GM12891 (cell line): ENCODE measurements around the gene PRR4.

Source experiments
- DNase-seq: peaks from one replicate; pipeline ENCODE4 v3.0.0; 2011; ENCODE audit warnings: low spot score; ENCODE audit not compliant: insufficient read length
- FAIRE-seq: peaks from 2 replicates; lab custom pipeline; 2011; peaks lifted over from hg19 to GRCh38; lab: Jason Lieb, UNC
- PAX5 ChIP-seq: IDR thresholded peaks from 2 replicates; pipeline ENCODE4 v1.6.1; 2011; ENCODE audit warnings: low read length, moderate library complexity, mild to moderate bottlenecking; ENCODE audit not compliant: insufficient read depth, severe bottlenecking
- POLR2A ChIP-seq: IDR thresholded peaks from 2 replicates; pipeline ENCODE4 v1.6.1; 2011; ENCODE audit warnings: low read depth, low read length, control low read depth
- POLR2AphosphoS5 ChIP-seq: IDR thresholded peaks from 2 replicates; pipeline ENCODE4 v1.6.1; 2011; ENCODE audit warnings: low read depth, low read length, control low read depth
- POU2F2 ChIP-seq: IDR thresholded peaks from 2 replicates; pipeline ENCODE4 v1.6.1; 2011; ENCODE audit warnings: low read depth, mild to moderate bottlenecking, control low read depth, low read length, moderate library complexity
- SPI1 ChIP-seq: IDR thresholded peaks from 2 replicates; pipeline ENCODE4 v1.6.1; 2011; ENCODE audit warnings: low read depth, low read length, control low read depth
- TAF1 ChIP-seq: IDR thresholded peaks from 2 replicates; pipeline ENCODE4 v1.6.1; 2011; ENCODE audit warnings: low read depth, low read length, control low read depth

Gene PRR4

GRCh38 chr12:10851243-10851858 is 2.1 kb upstream of the PRR4 start:
- FAIRE-seq (no peak), DNase-seq (no peak)
- TF ChIP-seq SPI1 (no peak), POU2F2 (no peak), TAF1 (no peak)

DNA sequence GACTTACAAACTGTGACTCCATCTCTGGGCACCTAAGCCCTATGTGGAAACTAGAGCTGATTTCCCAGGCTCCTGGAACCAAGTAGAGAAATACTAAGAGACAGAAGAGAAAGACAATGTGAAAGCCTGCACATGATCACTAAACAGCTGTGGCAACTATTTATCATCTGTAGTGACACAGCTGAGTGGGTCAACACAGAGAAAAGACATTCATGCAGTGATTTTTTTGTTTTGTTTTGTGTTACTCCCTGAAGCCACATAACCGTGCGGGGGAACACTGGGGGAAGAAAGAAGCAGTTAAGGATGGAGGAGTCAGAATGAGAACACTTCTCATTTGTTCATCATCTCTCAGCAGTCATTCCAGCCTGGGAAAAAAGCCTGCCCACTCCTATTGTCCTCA is 1.5 kb downstream of the PRR4 start:
- no peak for DNase-seq
- no peak for FAIRE-seq
- TF ChIP-seq SPI1 (no peak), PAX5 (no peak), POU2F2 (no peak), POLR2A (no peak), POLR2AphosphoS5 (no peak), TAF1 (no peak)

DNA sequence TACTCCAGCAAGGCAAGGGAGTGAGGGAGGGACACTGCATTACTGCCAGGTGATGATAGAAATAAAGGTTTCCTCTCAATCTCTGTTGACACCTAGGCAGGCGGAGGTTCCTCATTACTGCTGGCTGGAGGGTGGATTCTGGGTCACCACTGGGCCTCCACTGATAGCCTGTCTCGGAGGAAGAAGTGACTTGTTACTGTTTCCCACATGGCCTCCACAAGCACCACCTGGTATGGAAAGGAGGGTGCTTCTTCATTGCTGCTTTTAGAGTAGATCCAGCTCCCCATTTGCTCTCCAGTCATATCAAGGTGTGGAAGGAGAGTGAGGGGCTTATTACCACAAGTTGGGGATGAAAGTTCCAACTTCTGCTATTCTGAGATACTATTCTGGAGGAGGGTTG is 6.4 kb downstream of the PRR4 start:
- FAIRE-seq: no peak
- DNase-seq: no peak
- no peak for TF ChIP-seq SPI1
- no peak for TF ChIP-seq TAF1
- no peak for TF ChIP-seq POU2F2
- TF ChIP-seq PAX5: no peak
- TF ChIP-seq POLR2AphosphoS5: no peak
- no peak for TF ChIP-seq POLR2A

DNA sequence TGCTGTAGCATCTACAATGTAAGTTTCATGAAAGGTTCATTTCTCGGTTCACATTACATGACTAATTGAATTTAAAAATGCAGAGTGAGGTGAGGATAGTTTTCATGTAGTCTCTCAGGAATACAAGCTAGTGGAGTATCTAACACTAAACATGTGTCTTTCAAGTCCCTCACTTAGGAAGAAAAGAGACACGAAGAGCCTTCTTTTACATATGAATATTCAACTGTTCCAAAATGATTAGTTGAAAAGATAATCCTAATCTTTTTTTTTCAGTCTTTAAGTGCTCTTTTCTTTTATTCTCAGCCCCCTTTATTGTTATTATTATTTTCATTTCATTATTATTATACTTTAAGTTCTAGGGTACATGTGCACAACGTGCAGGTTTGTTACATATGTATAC is 10.8 kb downstream of the PRR4 start:
- TF ChIP-seq PAX5 (no peak), POLR2A (no peak), TAF1 (no peak), SPI1 (no peak), POU2F2 (no peak)
- FAIRE-seq (no peak), DNase-seq (no peak)

DNA sequence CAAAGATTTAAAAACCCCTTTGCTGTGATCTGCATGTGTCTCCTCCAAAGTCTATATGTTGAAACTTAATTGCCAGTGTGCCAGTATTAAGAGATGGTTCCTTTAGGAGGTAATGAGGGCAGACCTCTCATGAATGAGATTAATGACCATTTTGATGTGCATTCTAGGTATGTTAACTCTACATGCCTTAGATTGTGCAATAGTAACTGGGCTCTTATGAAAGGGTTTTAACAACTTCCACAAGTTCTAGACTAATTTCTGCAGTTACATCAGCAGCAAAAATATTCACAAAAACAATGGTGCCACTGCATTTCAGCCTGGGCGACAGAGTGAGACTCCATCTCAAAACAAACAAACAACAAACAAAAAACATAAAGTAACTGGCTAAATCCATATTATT is 19.3 kb downstream of the PRR4 start:
- TF ChIP-seq POLR2AphosphoS5 (no peak), POLR2A (no peak), SPI1 (no peak), PAX5 (no peak), TAF1 (no peak), POU2F2 (no peak)
- FAIRE-seq (no peak), DNase-seq (no peak)

GRCh38 chr12:10826258-10826657 is 23.0 kb downstream of the PRR4 start, which contains the start of gene TAS2R10:
TAS2R10 (minus strand) TSS chr12:10826358; CDS start chr12:10826269, 89 bp downstream.
- DNase-seq (no peak), FAIRE-seq (no peak)
- TF ChIP-seq POLR2A: no peak
- TF ChIP-seq POLR2AphosphoS5: no peak
- TF ChIP-seq TAF1: no peak
- TF ChIP-seq SPI1: no peak
- no peak for TF ChIP-seq PAX5
- TF ChIP-seq POU2F2: no peak

GRCh38 chr12:10824957-10825356 is 24.3 kb downstream of the PRR4 start:
- no peak for FAIRE-seq
- no peak for TF ChIP-seq POLR2A
- TF ChIP-seq PAX5: no peak
- no peak for TF ChIP-seq TAF1
- no peak for TF ChIP-seq SPI1
- TF ChIP-seq POLR2AphosphoS5: no peak
- TF ChIP-seq POU2F2: no peak
- no peak for DNase-seq

GRCh38 chr12:10811883-10812536 is 37.3 kb downstream of the PRR4 start:
- FAIRE-seq (no peak), DNase-seq (no peak)
- TF ChIP-seq SPI1 (no peak), PAX5 (no peak), TAF1 (no peak), POLR2AphosphoS5 (no peak), POLR2A (no peak), POU2F2 (no peak)

DNA sequence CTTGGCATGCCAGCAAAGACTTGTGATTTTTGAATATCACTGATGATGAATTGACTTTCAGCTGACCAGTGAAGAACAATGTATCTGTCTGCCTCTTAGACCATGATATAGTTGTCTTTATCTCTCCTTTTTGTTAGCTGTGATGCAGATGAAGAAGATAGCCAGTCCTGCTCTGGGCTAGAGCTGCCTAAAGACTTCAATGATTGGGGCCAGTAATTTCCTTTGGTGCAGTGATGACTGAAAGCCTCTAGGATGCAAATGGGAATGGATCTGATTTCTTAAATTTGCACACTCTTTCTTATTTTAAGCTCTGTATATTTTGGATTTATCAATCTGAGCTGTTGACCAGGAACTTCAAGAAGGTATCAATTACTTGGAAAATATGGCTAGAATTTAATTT is 39.2 kb downstream of the PRR4 start, which contains the start of gene TAS2R9:
Gene TAS2R9 (minus strand): TSS at position 101 of the 400 bp plus-strand sequence. CDS start 93 bp downstream, at position 8.
- TF ChIP-seq POU2F2 (no peak), SPI1 (no peak), PAX5 (no peak), TAF1 (no peak), POLR2AphosphoS5 (no peak), POLR2A (no peak)
- no peak for FAIRE-seq

DNA sequence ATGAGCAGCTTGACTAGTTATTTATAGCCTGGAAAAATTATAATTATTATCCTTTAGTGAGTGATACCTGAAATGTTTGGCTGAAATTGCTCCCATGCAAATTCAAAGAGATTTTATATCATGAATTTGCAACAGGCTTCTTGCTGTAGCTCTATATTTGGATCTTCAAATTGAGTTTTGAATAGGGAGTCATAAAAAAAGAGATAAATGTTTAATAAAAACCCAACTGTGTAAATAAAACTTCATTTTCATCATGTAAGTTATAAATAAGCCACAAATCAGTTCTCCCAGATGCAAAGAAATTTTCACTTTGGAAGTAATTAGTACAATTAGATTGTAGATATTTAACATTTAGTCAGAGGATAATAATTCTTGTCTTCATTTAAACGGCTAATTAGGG is 42.1 kb downstream of the PRR4 start, which contains the start of gene TAS2R8:
Gene TAS2R8 (minus strand): TSS at position 101 of the 400 bp plus-strand sequence. CDS start 306 bp downstream, outside the sequence.
- DNase-seq: no peak
- no peak for TF ChIP-seq PAX5
- no peak for TF ChIP-seq POU2F2
- no peak for TF ChIP-seq POLR2AphosphoS5
- no peak for TF ChIP-seq POLR2A
- no peak for TF ChIP-seq TAF1
- TF ChIP-seq SPI1: no peak
- FAIRE-seq: no peak

More for the DNA sequence above, 39.2 kb downstream of the PRR4 start, which contains the start of gene TAS2R9:
- DNase-seq: no peak
